ENCODE results near the gene USP5.

DNA sequence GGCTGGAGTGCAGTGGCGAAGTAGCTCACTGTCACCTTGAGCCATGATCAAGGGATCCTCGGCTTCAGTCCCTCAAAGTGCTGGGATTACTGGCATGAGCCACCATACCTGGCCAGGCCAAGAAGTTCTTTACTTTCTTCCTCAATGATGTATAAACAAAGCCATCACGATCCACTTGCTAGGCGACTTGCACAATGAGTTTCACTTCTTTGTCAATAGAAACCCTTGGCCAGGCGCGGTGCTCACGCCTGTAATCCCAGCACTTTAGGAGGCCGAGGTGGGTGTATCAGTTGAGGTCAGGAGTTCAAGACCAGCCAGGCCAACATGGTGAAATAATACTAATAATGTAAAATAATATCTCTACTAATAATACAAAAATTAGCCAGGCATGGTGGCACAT lies 35.5 kb downstream of the USP5 start:
- TF ChIP-seq, protein P1, sequence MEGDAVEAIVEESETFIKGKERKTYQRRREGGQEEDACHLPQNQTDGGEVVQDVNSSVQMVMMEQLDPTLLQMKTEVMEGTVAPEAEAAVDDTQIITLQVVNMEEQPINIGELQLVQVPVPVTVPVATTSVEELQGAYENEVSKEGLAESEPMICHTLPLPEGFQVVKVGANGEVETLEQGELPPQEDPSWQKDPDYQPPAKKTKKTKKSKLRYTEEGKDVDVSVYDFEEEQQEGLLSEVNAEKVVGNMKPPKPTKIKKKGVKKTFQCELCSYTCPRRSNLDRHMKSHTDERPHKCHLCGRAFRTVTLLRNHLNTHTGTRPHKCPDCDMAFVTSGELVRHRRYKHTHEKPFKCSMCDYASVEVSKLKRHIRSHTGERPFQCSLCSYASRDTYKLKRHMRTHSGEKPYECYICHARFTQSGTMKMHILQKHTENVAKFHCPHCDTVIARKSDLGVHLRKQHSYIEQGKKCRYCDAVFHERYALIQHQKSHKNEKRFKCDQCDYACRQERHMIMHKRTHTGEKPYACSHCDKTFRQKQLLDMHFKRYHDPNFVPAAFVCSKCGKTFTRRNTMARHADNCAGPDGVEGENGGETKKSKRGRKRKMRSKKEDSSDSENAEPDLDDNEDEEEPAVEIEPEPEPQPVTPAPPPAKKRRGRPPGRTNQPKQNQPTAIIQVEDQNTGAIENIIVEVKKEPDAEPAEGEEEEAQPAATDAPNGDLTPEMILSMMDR (conservative IDR thresholded peaks at IDR 0.05) = no peak
- no peak for TF ChIP-seq EZH2 (IDR thresholded peaks at IDR 0.05; ENCODE audit: low read depth)
